ENCODE results near the gene LNP1.
A peak's percentile ranks its signal among the peaks of the same experiment; 100 is the strongest.

Gene LNP1

DNA sequence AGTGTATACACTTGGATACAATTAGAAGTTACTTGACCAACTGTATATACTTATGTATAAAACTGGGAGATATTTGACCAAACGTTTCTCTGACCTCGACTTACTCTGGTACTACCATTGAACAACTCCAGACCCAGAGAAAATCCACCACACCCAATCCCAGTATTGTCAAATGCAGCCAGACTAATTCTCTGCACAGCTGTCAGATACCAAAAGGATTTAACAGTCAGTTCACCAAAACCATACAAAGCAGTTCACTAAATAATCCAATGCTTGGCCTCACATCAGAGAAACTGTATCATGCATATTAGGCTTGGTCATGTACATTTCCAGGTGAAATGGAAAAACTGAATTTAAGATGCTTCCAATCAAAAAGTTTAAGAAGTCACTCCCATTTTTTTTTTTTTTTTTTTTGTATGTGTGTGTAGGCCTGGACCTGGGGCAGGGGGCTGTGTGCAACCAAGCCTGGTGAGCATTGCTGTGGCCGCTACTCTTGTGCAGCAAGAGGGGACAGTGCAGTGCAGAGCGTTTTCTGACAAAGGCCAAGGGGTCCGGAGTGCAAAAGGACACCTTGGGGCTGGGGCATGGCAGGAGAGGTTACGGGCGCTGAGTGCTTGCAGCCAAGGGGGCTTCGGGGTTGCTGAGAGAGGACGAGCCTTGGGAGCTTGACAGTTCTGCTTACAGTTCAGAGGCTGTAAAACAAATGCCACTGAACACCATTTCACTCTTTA is 1.8 kb upstream of the LNP1 start:
- no peak for DNase-seq (ENCODE audit: low spot score)

DNA sequence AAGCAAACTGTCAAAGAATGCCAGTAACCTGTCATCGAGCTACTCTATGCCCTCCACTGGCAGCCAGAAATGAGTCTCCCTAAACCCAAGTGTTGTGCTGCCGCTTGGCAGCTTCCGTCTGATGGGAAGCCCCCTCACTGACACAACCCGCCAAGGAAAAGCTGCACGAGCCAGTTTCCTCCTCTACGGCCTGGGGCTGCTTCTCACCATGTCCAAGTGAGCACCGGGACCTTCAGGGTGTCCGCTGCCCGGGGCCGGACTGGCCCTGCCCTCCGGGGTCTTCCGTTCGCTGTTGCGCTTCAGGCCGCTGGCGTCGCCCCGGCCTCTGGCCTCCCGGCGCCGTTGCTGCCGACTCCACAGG is 940 bp upstream of the LNP1 start:
- peak; percentile 55 for DNase-seq (ENCODE audit: low spot score)

DNA sequence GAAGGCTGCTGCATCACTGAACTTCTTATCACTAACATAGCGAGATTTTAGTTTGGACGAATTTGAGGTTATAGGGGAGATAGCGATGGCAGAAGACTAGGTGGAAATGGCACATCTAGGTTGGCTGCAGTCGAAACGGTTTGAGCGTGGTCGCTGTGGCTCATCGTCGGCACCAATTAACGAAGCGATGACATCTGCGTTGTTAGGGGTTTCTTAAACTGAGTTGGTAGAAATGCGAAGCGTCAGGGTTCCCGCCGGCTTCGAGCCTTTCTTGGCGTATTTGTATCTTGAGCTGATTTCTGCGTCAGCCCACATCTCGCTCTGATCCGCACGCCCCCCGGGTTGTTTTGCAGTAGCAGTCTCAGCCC is 319 bp downstream of the LNP1 start:
- peak; percentile 50 for DNase-seq (ENCODE audit: low spot score)

DNA sequence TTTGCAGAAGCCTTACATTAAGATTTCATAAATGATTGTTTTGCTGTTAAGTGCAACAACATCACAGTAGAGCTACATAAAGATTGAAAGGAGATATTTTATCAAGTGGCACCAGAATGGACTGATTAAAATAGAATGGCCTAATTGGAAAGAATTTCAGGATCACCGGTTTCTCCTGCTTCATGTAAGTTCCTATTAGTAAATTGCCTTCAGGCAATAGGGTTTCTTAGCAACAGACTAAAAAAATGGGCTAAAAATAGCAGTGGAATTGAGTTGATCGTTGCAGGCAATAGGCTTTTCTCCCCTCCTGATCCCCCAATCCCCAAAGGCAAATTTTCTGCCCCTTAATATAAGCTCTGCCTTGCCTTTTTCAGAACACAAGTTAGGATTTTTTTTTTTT is 917 bp downstream of the LNP1 start:
- DNase-seq (ENCODE audit: low spot score) = no peak

DNA sequence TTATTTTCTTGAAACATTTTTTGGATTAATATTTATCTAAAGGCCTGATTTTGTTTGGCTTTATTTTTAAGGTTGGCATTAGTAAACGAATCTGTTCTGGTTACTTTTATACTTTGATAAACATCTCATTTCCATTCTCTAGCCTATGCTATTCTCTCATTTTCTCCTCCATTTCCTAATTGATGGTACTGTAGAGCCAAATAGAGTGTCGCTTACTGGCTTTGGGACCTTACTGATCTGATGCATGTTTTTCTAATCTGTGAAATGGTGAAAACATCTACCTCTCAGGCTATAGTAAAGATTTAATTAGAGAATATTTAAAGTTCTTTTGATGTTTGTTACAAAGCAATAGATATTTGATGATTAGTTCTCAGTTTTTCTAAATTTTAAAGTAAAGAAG is 1.6 kb downstream of the LNP1 start:
- no peak for DNase-seq (ENCODE audit: low spot score)

DNA sequence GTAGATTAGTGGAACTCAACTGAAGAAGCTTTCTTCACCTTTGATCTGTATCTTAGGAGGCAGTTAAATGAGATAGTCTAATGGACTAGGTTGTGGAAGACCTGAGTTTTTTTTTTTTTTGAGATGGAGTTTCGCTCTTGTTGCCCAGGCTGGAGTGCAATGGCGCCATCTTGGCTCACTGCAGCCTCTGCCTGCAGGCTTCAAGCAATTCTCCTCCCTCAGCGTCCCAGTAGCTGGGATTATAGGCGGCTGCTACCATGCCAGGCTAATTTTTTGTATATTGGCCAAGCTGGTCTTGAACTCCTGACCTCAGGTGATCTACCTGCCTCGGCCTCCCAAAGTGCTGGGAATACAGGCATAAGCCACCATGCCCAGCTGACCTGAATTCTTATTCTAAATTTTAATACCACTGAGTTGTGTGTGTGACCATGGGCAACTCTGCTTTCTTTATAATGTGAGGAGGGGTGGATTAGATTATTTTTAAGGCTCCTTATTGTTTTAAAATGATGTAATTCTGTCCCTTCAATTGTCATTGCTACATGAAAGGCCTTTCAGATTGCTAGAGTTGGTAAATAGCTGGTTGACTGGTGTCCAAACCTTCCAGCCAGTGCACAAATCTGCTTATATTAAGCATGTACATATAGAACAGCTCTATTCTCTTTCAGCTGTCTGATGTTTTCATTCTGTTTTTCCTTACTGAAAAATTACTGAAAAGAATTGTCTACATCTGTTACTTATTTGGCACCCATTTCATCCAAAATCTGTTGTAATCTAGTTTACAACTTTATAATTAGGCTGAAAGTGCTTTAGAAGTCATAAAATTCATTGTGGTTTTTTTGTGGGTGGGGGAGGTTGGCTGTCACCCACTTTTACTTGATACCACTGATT is 2.3 kb downstream of the LNP1 start:
- DNase-seq (ENCODE audit: low spot score) = no peak

DNA sequence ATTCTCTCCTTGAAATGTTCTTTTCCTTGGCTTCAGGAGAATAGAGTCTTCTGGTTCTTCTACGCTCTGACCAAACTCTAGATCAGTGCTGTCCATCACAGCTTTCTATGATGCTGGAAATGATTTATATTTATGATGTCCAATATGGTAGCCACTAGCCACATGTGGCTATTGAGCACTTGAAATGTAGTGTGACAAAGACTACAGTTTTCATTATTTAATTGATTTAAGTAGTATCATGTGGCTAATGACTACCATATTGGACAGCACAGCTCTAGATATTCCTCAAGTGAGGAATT is 2.9 kb downstream of the LNP1 start:
- no peak for DNase-seq (ENCODE audit: low spot score)

DNA sequence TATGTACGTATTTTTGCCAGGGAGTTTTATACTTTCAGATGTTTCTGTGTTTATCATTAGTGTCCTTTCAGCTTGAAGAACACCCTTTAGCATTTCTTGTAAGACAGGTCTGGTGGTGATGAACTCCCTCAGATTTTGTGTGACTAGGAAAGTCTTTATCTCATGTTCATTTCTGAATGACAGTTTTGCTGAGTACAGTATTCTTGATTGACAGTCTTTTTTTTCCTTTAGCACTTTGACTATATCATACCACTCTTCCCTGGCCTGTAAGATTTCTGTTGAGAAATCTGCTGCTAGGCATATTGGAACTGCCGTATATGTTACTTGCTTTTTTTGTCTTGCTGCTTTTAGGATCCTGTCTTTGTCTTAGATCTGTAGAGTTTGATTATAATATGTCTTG is 5.8 kb downstream of the LNP1 start:
- DNase-seq (ENCODE audit: low spot score) = no peak

DNA sequence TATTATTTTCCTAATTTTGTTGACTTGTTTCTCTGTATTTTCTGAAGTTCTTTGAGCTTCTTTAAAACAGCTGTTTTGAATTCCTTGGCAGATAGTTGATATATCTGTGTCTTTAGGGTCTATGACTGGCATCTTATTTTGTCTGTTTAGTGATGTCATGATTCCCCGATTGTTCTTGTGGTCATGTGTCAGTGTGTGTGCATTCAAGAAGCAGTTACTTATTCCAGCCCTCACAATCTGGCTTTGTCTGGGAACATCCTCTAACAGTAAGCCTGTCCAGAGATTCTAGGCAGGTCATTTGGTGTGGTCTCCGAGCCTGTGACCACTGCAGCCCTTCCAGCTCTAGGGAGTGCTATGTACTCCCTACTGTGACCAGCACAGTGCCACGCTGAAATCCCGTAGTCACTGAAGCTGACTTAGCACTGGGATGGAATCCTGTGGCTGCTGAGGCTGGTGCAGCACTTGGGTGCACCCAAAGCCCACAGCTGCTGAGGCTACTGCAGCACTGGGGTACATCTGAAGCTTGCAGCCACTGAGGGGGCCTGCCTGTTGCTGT is 6.7 kb downstream of the LNP1 start:
- DNase-seq (ENCODE audit: low spot score) = no peak

DNA sequence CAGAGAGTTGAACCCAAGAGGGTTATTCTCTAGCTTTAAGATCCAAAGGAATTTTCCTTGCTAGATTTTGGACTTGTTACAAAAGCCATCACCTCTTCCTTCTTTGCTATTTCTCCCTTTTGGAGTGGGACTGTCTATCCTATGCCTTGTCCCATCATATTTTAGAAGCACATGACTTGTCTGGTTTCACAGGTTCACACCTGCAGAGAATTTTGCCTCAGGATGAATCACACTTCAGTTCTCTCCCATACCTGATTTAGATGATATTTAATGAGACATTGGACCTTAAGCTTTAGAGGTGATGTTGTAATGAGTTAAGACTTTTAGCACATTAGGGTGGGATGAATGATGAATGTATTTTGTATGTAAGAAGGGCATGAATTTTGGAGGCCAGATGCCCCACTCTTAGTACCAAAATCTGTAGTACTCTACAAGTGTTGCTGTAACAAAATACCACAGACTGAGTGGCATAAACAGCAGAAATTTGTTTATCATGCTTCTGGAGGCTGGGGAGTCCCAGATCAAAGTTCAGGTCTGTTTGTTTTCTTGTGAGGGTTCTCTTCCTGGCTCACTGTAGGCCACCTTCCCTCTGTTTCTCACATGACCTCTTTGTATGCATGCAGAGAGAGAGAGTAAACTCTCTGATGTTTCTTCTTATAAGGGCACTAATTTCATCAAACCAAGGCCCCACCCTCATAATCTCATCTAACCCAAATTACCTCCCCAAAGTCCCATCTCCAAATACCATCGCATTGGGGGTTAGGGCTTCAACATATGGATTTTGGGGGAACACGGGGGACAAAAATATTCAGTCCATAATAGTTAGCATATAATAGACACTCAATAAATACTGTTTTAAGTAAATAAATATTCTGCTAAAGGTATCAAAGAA is 10.0 kb downstream of the LNP1 start:
- DNase-seq (ENCODE audit: low spot score) = no peak

DNA sequence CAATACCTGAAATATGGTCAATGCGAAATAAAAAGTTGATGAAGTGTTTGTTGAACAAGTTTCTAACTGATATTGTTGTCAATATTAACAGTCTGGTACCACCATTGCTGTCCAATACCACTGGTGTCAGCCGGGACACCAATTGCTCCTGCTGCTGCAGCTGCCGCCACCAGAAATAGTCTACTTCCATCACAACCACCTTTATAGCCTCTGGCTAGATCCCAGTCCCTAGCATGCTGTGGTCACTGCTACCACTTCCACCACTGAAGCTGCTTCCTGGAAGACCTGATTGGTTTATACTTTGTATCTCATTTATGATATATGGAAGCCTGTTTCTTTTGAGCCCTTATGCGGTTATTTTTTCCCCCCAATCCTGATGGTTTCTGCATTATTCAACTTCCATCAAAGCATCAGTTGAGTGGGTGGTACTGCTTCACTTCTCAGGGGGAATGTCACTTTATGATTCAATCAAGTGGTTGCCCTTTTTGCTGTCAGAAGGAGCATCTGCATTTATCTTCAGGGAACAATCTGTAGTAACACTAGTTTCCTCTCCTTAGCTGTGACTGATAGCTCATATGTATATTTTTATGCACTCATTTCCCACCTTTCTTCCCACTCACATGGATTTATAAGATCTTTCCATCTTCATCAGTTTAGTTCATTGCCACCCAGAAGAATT is 11.7 kb downstream of the LNP1 start:
- DNase-seq (ENCODE audit: low spot score) = no peak

DNA sequence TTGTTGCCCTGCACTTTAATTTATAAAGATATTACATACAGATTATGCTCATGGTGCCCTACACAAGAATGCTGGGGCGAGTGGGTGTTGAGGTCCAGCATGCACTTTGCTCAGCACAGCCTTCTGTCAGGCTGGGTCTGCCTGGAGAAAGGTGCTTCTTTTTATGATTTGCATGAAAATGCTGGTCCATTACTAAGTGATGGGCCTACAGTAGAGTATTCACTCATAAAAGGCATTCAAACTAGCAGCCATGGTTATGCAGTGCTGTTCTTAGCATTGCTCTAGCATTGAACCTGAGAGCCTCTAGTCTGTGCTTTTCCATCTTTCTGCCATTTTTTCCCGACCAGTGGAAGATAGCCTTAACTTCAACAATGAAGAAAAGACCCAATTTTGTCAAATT is 12.3 kb downstream of the LNP1 start:
- no peak for DNase-seq (ENCODE audit: low spot score)

DNA sequence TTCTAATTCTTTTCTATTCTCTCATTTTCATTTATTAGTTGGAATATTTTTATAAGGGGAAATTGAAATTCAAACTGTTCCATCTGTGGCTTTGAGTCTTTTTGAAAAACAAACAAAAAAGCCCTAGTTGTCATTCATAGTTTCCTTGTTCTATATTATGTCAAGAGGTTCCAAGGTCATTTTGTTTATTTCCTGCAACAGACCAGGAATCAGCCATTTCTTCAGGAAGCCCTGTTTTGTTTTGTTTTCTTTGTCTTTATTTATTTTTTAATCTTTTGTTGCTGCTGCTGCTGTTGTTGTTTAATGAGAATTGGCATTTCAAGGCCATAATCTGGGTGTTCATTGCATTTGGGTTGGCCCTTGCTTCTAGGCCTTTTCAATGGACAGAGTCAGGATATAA is 14.8 kb downstream of the LNP1 start:
- no peak for DNase-seq (ENCODE audit: low spot score)

DNA sequence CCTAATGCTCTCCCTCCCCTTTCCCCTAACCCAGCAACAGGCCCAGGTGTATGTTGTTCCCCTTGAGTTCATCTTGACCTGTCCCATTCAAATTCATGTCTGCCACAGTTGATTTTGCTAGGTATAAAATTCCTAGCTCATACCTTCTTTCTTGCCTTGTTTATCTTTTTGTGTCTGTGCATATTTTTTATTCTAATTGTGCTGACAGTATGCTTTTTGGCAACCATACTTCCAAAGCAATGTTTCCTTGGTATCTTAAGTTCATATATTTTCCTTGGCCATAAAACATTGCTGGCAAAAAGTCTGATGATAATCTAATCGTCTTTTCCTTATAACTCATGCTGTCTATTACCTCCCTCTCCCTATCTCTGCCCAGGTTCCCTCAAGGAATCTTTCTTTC is 15.5 kb downstream of the LNP1 start:
- no peak for DNase-seq (ENCODE audit: low spot score)

DNA sequence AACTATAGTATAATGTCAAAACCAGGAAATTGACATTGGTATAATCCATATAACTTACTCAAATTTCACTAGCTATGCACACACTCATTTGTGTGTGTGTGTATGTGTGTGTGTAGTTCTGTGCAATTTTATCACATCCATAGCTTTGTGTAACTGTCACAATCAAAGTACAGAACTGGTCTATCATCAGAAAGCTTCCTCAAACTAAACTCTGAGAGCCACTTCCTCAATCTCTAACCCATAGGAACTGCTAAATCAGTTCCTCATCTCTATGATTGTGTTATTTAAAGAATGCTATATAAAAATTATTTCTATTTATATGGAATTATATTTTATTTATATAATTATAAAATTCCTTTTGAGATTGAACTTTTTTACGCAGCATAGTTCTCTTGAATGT is 18.1 kb downstream of the LNP1 start:
- no peak for DNase-seq (ENCODE audit: low spot score)

DNA sequence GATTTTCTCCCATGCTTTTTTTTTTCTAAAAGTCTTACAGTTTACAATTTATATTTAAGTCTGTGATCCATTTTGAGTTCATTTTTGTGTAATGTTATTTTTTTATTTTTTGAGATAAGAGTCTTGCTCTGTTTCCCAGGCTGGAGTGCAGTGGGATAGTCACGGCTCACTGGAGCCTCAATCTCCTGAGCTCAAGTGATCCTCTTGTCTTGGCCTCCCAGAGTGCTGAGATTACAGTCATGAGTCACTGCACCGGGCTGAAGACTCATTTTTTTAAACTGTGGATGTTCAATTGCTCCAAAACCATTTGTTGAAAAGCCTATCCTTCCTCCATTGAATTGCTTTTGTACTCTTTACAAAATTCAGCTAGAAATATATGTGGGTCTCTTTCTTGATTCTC is 19.5 kb downstream of the LNP1 start:
- DNase-seq (ENCODE audit: low spot score) = no peak

DNA sequence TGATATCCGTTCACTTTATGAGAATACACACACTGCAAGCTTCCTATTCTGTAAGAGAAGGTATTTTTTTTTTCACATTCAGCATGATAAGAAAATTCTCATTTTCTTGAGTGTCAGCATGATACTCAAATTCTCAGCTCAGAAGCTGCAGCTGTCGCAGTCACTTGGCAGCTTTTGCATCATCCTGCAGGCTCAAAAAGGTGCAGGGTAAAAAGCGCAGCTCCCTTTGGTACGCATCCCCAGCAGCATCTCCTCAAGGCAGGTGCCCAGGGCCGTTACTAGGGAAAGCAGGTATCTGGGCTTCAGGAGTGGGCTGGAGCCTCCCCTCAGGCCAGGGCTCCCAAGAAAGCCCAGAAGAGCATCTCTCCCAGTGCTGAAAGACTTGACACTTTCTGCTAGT is 22.3 kb downstream of the LNP1 start:
- DNase-seq (ENCODE audit: low spot score) = no peak

DNA sequence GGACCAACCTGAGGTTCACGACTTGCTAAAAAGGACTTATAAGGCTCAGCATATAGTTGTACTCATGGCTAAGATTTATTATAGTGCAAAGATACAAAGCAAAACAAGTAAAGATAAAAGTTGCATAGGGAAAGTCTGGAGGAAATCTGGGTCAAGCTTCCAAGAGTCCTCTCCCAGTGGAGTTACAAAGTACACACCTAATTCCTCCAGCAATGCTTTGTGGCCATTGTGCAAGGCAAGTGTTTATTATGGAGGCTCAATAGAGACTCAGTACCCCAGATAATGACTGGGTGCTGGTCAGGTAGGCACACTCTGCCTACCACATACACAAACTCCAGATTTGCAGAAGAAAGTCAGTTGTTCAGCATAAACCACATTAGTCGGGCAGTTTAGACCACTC is 22.9 kb downstream of the LNP1 start:
- no peak for DNase-seq (ENCODE audit: low spot score)

DNA sequence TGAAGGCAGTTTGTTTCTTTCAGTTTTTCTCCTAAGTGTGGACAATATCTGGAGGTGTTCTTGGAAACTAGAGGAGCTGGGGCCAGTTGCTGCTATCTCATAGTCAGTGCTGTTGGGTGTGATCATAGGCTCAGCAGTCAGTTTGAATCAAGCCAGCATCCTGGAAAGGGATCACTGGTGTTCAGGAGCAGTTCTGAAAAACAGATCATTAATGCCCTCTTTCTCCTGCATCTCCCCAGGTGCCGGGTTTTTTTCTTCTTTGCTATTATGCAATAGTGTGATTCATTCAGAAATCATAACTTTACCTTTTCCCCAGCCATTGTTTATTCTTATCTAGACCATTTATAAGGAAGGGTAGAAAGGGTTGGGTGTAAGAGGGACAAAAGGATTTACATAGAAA is 24.0 kb downstream of the LNP1 start:
- DNase-seq (ENCODE audit: low spot score) = no peak

DNA sequence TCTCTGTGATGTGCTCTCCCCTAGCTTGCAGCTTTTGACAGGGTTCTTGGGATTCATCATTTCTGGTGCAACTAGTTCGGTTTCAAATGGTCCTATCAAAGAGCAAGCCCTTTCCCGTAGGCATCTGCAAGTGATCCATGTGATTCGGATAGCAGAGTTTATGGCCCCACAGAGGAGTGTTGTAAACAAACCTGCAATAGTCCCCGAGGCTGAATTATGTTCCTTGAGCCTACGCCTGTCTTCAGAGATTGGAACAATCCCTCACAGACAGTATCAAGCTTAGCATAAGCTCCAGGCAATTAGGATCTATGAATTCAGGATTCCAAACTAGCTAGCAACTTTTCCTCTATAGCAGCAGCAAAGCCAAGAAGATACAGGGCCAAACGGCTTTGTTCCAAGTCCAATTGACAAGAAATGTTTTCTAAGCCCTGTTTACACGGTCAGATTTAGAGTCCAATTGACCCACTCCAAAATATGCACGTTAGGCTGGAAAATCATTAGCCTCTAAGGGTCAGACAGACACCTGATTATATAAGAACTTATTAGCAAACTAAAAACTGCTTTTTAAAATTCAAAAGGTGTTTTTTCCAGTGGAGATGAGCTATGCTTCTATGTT is 24.8 kb downstream of the LNP1 start:
- DNase-seq (ENCODE audit: low spot score) = no peak

DNA sequence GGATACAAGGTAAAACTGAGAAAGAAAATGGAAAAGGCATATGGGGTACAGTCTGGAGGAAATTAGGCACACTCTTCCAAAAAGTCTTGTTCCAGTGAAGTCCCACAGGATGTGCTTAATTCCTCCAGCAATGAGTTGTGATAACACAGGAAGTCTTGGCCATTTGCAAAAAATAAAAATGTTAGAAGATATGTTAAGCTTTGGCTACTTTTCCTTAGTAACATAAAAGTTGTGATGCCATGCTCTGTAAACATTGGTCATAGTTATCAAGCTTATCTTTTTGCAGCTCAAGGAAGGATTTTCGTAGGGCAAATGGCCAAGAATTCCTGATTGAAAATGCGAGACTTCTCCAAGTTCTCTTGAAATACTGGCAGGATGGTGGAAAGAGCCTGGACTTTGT is 26.4 kb downstream of the LNP1 start:
- no peak for DNase-seq (ENCODE audit: low spot score)
